ENCODE data around the gene HEATR5A.
"Not testable (repeated sequence)": the region's sequence is repeated elsewhere in the genome, so short reads cannot be mapped to it uniquely, and the experiment has no call there.

HEATR5A gene

GRCh38 chr14:31312370-31312769 lies 108.0 kb downstream of the HEATR5A start:
- not testable (repeated sequence) for ATAC-seq (replicated peaks); H3K4me3 Mint-ChIP-seq; H3K9me3 Mint-ChIP-seq; H3K27me3 Mint-ChIP-seq; H3K4me1 Mint-ChIP-seq; H3K27ac Mint-ChIP-seq; DNase-seq
- H3K36me3 Mint-ChIP-seq: peaks cover 19 to 37% of the 10 kb centered on the region in 2 donors

GRCh38 chr14:31307618-31308017 lies 112.7 kb downstream of the HEATR5A start:
- peak in 1 of 2 donors; percentile 22 for ATAC-seq (replicated peaks)
- Mint-ChIP-seq H3K9me3 (no peaks in the 10 kb centered on the region), H3K27ac (no peak overlapping the region), H3K4me1 (peaks cover 0 to 7% of the 10 kb centered on the region in 2 donors), H3K36me3 (peaks cover 19 to 39% of the 10 kb centered on the region in 2 donors), H3K27me3 (no peaks in the 10 kb centered on the region), H3K4me3 (no peak overlapping the region)
- DNase-seq: no peak

GRCh38 chr14:31307198-31307597 lies 113.2 kb downstream of the HEATR5A start:
- H3K4me1 Mint-ChIP-seq: peaks cover 0 to 7% of the 10 kb centered on the region in 2 donors
- ATAC-seq (replicated peaks): no peak
- H3K9me3 Mint-ChIP-seq: no peaks in the 10 kb centered on the region
- no peak overlapping the region for H3K27ac Mint-ChIP-seq
- H3K36me3 Mint-ChIP-seq: peaks cover 19 to 37% of the 10 kb centered on the region in 2 donors
- DNase-seq: no peak
- no peak overlapping the region for H3K4me3 Mint-ChIP-seq
- no peaks in the 10 kb centered on the region for H3K27me3 Mint-ChIP-seq

GRCh38 chr14:31303654-31304053 lies 116.7 kb downstream of the HEATR5A start:
- Mint-ChIP-seq H3K36me3 (peaks cover 20 to 43% of the 10 kb centered on the region in 2 donors), H3K4me3 (no peak overlapping the region), H3K27ac (no peak overlapping the region), H3K4me1 (peaks cover 0 to 7% of the 10 kb centered on the region in 2 donors), H3K27me3 (no peaks in the 10 kb centered on the region), H3K9me3 (no peaks in the 10 kb centered on the region)
- no peak for ATAC-seq (replicated peaks)
- no peak for DNase-seq

- H3K36me3 Mint-ChIP-seq: peaks cover 16 to 36% of the 10 kb centered on the region in 2 donors
- H3K4me1 Mint-ChIP-seq: peaks cover 0 to 7% of the 10 kb centered on the region in 2 donors
- H3K4me3 Mint-ChIP-seq: no peak overlapping the region
- no peaks in the 10 kb centered on the region for H3K27me3 Mint-ChIP-seq
- no peaks in the 10 kb centered on the region for H3K9me3 Mint-ChIP-seq
- no peak overlapping the region for H3K27ac Mint-ChIP-seq
- DNase-seq (no peak), ATAC-seq (replicated peaks) (no peak)
These were observed 119.5 kb downstream of the HEATR5A start for GRCh38 chr14:31300883-31301282.

GRCh38 chr14:31300296-31300695 lies 120.1 kb downstream of the HEATR5A start:
- ATAC-seq (replicated peaks) (no peak), DNase-seq (no peak)
- no peaks in the 10 kb centered on the region for H3K27me3 Mint-ChIP-seq
- H3K4me1 Mint-ChIP-seq: peaks cover 0 to 7% of the 10 kb centered on the region in 2 donors
- H3K36me3 Mint-ChIP-seq: peaks cover 16 to 36% of the 10 kb centered on the region in 2 donors
- H3K27ac Mint-ChIP-seq: no peak overlapping the region
- no peaks in the 10 kb centered on the region for H3K9me3 Mint-ChIP-seq
- H3K4me3 Mint-ChIP-seq: no peak overlapping the region

- Mint-ChIP-seq H3K27ac (no peak overlapping the region), H3K4me3 (no peak overlapping the region), H3K9me3 (no peaks in the 10 kb centered on the region), H3K36me3 (peaks cover 12 to 29% of the 10 kb centered on the region in 2 donors), H3K4me1 (no peaks in the 10 kb centered on the region), H3K27me3 (no peaks in the 10 kb centered on the region)
- no peak for ATAC-seq (replicated peaks)
- no peak for DNase-seq
These were observed 122.5 kb downstream of the HEATR5A start for GRCh38 chr14:31297701-31298344.

- H3K27ac Mint-ChIP-seq: no peak overlapping the region
- no peaks in the 10 kb centered on the region for H3K9me3 Mint-ChIP-seq
- DNase-seq: no peak
- peaks cover 11 to 26% of the 10 kb centered on the region in 2 donors for H3K36me3 Mint-ChIP-seq
- no peak for ATAC-seq (replicated peaks)
- no peak overlapping the region for H3K4me3 Mint-ChIP-seq
- H3K27me3 Mint-ChIP-seq: no peaks in the 10 kb centered on the region
- no peaks in the 10 kb centered on the region for H3K4me1 Mint-ChIP-seq
These were observed 123.2 kb downstream of the HEATR5A start for GRCh38 chr14:31297112-31297511.

GRCh38 chr14:31294746-31295405 lies 125.5 kb downstream of the HEATR5A start:
- no peak for DNase-seq

GRCh38 chr14:31292937-31293616 lies 127.3 kb downstream of the HEATR5A start:
- Mint-ChIP-seq H3K27ac (no peak overlapping the region), H3K4me3 (no peak overlapping the region), H3K9me3 (no peaks in the 10 kb centered on the region), H3K4me1 (peaks cover 4 to 7% of the 10 kb centered on the region in 2 donors), H3K36me3 (peaks cover 1 to 4% of the 10 kb centered on the region in 2 donors), H3K27me3 (no peaks in the 10 kb centered on the region)
- ATAC-seq (replicated peaks) (no peak), DNase-seq (no peak)

More at GRCh38 chr14:31294746-31295405, 125.5 kb downstream of the HEATR5A start:
- Mint-ChIP-seq H3K9me3 (no peaks in the 10 kb centered on the region), H3K4me1 (peaks cover 4 to 7% of the 10 kb centered on the region in 2 donors), H3K4me3 (no peak overlapping the region), H3K27me3 (no peaks in the 10 kb centered on the region), H3K27ac (no peak overlapping the region), H3K36me3 (peaks cover under 1 to 11% of the 10 kb centered on the region in 2 donors)
- ATAC-seq (replicated peaks): no peak

- Mint-ChIP-seq H3K27ac (no peak overlapping the region), H3K9me3 (peaks cover 6 to 10% of the 10 kb centered on the region in 2 donors), H3K4me1 (peaks cover 4 to 7% of the 10 kb centered on the region in 2 donors), H3K4me3 (no peak overlapping the region), H3K36me3 (peaks cover 8 to 13% of the 10 kb centered on the region in 2 donors), H3K27me3 (no peaks in the 10 kb centered on the region)
- peak in 1 of 2 donors; percentile 23 for ATAC-seq (replicated peaks)
- DNase-seq: no peak
These were observed 129.1 kb downstream of the HEATR5A start for GRCh38 chr14:31291210-31291609.

- H3K36me3 Mint-ChIP-seq: peaks cover 8 to 9% of the 10 kb centered on the region in 2 donors
- peaks cover 6 to 10% of the 10 kb centered on the region in 2 donors for H3K9me3 Mint-ChIP-seq
- no peak overlapping the region for H3K27ac Mint-ChIP-seq
- no peaks in the 10 kb centered on the region for H3K27me3 Mint-ChIP-seq
- peaks cover 4 to 17% of the 10 kb centered on the region in 2 donors for H3K4me1 Mint-ChIP-seq
- no peak overlapping the region for H3K4me3 Mint-ChIP-seq
- DNase-seq (no peak), ATAC-seq (replicated peaks) (no peak)
These were observed 132.9 kb downstream of the HEATR5A start for GRCh38 chr14:31287294-31287972.

GRCh38 chr14:31286456-31287293 lies 133.7 kb downstream of the HEATR5A start:
- Mint-ChIP-seq H3K4me3 (no peak overlapping the region), H3K36me3 (peaks cover 8 to 9% of the 10 kb centered on the region in 2 donors), H3K9me3 (peaks cover 6 to 10% of the 10 kb centered on the region in 2 donors), H3K27ac (no peak overlapping the region), H3K27me3 (no peaks in the 10 kb centered on the region), H3K4me1 (peaks cover 4 to 17% of the 10 kb centered on the region in 2 donors)
- no peak for ATAC-seq (replicated peaks)
- no peak for DNase-seq

Measured in stimulated activated naive B cell treated with anti-CD40 and anti-IgM and Interleukin-4, amounts not matched to agents 10 μg/mL and 1 μg/mL and 100 μg/mL, for 72 hours (primary cell).